GM19468 (cell line): ENCODE results near the gene CLCNKB.
"Not testable (repeated sequence)": the region's sequence is repeated elsewhere in the genome, so short reads cannot be mapped to it uniquely, and the experiment has no call there.

Experiments
- ATAC-seq: cut with Tn5 transposase; IDR thresholded peaks from one replicate; pipeline ENCODE4 v1.9.1; 2021; ENCODE audit warnings: mild to moderate bottlenecking, moderate library complexity, moderate number of reproducible peaks; ENCODE audit not compliant: unreplicated experiment; ENCODE audit errors: extremely low read depth

The CLCNKB gene

DNA sequence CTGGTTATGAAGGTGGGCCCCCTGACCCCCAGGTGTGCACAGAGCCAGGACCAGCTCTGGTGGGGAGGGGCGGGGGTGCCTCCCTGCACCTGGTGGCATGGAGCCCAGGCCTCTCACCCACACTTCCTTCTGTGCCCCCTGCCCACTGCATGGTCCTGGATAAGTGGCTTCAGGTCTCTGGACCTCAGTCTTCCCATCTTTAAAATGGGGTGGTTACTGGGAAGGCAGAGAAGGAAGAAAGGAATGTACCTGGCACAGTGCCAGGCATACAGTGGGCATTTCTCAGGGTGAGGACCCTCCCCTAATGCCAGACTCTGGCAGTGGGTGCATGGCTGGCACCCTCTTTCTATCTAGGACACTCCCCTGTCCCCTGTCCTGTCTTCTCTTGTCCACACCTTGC lies 14.3 kb upstream of the CLCNKB start:
- no peak for ATAC-seq

DNA sequence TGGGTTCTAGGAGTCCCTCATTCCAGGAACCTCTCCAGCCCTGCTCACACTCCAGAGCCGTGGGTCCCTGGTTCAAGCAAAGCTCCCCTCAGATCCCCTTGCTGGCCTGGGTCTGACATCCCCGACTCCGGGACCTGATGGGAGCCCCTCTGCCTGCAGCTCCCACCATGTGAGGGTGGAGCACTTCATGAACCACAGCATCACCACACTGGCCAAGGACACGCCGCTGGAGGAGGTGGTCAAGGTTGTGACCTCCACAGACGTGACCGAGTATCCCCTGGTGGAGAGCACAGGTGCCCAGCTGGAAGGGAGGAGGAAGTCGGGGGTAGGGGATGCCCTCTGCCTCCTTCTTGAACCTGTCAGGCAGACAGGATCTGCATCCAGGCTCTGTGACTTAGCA lies 12.0 kb upstream of the CLCNKB start:
- ATAC-seq: no peak

DNA sequence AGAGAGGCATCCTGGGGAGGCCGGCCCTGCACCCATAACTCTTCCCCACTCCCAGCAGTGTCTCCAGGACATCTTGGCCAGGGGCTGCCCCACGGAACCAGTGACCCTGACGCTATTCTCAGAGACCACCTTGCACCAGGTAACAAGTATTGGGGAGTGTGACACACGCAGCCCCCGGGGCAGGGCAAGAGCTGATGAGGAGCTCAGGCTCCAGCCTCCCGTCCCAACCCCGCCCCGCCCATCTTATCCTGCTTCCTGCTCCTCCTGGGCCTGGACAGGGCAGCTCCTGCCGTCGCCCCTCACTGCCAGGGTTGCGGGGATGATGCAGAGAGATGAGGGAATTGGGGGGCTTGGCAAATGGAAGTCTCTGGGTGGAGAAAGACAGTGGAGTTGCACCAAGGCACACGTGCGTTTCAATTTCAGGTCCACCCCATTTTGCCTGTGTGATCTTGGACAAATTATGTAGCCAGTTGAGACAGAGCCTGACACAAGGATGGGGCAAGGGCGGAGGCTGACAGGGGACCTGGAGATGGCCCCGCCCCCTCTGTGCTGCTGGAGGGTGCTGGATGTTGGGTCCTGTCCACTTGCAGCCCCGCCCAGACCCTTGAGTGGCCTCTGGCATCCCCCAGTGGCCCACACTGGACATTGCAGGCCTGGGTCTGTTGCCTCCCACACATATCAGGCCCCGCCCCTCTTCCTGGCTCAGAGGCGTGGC lies 11.0 kb upstream of the CLCNKB start:
- no peak for ATAC-seq

DNA sequence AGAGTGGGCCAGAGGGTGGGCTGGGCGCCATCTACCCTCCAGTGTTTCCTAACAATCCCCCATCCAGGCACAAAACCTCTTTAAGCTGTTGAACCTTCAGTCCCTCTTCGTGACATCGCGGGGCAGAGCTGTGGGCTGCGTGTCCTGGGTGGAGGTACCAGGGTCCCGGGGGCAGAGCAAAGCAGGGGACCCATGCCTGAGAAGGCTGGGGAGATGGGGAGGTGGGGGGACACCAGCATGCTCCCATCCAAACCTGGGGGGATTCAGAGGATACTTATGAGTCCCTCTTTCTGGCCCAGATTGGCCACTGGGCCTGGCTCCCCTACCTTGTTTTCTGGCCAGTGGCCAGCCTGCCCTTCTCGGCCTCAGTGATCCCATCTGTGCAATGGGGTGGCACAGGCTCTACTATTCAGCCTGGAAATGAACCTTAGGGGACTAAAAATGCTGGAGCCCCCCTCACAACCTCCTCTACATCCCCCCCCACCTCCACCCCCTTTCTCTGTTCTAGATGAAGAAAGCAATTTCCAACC lies 10.4 kb upstream of the CLCNKB start:
- ATAC-seq: not testable (repeated sequence)

DNA sequence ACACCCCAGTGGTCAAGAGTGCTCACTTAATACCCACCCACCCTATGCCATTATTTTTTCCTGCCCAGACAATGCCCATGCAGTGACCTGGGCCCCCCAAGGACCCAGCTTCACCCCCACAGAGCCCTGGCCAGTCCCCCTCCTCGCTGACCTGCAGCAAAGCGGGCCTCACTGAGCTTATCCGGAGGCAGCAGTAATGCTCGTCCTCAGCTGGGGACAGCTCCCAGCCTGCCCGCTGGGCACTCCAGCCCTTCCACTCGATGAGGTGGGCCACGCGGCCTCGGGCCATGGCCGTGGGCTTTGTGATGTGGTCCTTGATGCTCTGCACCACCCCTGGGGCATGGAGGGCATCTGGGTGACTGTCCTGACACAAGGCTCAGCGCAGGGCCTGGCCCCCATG lies 7.1 kb upstream of the CLCNKB start:
- ATAC-seq: not testable (repeated sequence)

DNA sequence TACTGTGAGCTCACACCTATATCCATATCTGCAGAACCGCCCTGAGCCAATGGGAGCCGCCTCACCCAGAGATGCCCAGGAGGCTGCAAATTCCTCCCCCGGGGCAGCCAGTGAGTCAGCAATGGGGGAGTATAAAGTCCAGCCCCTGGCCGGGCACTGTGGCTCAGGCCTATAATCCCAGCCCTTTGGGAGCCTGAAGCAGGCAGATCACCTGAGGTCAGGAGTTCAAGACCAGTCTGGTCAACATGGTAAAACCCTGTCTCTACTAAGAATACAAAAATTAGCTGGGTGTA lies 5.0 kb upstream of the CLCNKB start:
- ATAC-seq: no peak

DNA sequence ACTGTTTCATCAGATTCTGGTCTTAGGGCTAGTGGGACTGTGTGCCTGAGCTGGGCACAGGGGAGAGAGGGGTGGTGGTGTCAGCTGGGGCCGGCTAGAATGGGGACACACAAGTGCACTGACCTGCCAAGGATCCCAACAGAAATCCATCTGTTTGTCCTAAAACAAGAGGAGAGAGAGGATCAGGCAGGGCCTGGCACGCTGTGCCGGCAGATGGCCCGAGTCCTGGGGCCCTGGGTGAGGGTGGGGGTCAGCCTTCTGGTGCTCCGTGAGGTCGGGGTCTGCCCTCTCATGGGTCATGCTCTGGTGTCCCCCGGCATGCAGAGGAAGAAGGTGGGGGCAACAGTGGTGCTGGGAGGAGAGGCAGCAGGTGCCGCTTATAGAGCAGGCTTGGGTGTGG lies 3.7 kb upstream of the CLCNKB start:
- not testable (repeated sequence) for ATAC-seq

DNA sequence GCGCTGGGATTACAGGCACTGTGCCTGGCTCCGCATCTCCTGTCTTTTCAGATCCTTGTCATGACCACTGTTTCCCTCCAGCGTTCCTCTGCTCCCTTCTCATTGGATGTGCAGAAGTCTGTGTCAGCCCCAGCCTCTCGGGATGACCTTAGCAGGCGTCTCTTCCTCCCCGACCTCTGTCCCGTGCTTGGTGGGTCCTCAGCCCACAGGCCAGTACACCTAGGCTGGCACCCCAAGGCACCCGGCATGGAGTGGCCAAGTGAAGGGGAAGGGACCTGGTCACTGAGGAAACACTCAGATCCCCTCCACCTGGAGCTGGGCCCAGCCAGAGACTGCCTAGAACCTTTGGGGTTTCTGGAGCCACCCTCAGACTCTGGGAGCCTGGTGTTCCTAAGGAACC lies 2.4 kb upstream of the CLCNKB start:
- ATAC-seq: no peak

DNA sequence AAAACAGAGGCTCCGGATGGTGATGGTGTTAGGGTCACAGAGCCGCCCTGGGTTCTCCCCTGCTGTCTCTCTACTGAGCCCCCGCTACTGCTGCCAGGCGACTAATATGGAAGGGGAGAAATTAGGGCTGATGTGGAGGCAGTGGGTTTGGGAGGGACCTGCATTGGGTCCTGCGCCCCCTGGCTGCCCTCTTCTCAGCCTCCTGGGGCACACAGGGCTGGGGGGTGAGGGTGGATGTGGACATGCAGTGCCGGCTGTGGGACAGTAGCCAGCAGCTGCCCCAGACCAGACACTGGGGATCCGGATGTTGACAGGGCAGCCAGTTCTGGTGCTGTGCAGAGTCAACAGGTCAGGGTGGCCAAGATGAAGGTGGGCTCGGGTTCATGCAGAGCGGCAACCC lies 1.5 kb upstream of the CLCNKB start:
- no peak for ATAC-seq

DNA sequence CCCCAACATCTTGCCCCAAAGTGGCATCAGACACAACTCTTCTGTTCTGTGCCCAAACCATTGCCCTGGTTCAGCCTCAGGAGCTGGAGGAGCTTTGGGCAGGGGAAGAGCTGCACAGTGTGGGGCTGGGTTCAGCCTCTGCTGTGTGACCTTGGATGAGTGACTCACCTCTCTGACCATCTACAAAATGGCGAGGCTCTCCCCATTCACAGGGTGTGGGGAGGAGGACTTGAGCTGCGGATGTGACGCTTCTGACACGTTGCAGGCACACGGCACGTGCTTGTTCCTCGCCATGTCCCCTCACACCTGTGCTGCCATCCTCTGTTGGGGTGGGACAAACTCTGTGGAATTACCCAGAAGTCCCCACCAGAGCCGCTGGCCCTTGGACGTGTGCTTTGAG lies 928 bp upstream of the CLCNKB start:
- ATAC-seq: not testable (repeated sequence)

DNA sequence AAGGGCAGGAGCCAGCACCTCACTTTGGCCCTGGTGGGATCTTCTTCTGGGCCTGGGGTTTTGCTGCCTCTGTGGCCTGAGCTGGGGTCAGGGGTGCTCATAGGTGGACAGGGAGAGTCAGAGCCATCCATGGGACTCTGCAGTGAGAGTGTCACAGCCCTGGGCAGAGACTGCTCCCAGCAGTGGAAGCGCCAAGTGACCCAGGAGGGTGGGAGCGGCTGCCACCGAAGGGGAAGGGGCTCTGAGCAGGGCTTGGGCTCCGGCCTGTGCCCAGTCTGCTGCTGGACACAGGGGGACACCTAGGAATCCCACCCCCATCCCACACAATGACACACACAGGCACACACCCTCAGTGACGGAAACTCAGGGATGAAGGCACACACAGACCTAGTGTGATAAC lies 368 bp downstream of the CLCNKB start:
- no peak for ATAC-seq

DNA sequence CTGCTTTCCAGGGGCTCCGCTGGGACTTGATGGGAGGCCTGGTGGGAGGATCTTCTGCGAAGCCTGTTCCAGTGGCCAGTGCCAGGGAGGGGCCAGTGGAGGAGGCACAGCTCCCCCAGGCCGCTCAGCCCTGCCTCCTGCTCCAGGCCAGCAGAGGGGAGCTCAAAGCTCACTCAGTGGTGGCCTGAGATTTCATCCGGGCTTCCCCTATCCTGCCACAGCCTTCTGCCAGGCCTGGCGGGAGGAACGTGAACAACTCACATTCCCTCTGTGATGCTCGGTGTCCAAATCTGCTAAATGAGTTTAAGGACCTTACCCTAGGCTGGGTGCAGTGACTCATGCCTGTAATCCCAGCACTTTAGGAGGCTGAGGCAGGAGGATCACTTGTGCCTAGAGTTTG lies 3.3 kb downstream of the CLCNKB start:
- ATAC-seq: no peak

DNA sequence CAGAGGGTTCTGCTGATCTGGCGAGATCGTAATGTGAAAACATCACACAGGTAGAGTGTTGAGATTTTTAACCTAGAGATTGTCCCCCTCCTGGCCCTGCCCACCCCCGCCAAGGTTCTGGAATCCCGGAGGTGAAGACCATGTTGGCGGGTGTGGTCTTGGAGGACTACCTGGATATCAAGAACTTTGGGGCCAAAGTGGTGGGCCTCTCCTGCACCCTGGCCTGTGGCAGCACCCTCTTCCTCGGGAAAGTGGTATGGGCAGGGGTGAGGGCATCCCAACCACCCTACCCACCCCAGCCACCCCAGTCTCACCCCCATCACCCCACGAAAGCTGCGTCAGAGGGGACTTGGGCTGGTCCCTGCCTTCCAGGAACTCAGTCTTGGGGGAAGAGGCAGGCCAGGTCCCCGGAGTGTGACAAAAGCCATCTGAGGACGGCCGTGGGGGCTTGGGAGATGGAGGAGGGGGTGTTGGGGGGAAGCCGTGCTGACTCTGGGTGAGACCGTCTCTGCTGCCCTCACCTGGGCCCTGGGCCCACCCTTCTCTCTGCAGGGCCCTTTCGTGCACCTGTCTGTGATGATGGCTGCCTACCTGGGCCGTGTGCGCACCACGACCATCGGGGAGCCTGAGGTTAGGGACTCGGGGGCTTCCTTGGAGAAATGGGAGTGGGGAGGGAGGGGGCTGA lies 4.4 kb downstream of the CLCNKB start:
- ATAC-seq: no peak

DNA sequence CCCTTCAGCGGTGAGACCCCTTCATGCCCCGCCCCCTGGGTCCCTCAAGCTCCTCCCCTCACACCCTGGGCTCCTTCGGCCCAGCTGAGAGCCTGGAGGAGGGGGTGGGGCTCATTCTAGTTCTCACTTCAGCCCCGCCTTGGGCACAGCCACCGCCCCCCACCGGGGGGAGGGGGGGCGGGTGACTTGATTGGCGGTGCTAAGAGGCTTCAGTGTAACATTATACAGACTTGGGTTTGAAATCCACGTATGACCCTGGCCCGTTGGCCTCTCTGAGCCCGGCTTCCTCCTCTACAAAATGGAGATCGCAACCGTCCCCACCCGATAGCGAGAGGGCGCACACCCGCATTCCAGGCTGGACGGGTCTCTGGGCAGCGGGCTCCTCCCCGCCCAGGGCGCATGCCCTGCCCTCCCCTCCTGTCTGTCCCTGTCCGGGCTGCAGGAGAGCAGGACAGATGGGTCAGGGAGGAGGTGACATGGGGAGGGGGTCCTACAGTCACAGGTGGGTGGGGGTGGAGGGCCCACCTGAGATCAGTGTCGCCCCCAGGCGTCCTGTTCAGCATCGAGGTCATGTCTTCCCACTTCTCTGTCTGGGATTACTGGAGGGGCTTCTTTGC lies 5.1 kb downstream of the CLCNKB start:
- no peak for ATAC-seq

DNA sequence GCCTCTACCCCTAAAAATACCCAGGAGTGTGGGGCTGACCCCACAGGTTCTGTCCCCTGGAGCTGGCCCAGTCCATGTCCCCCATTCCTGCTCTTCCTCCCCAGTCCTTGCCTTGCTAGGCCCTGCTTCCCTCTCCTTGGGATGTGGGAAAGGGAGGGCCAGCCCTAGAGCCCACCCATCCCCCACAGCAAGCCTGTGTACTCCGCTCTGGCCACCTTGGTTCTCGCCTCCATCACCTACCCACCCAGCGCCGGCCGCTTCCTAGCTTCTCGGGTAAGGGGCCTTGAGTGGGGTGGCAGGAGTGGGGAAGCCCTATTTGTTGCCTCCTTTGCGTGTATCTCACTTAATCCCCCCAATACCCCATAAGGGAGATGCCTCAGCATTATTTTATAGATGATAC lies 6.7 kb downstream of the CLCNKB start:
- ATAC-seq: no peak

DNA sequence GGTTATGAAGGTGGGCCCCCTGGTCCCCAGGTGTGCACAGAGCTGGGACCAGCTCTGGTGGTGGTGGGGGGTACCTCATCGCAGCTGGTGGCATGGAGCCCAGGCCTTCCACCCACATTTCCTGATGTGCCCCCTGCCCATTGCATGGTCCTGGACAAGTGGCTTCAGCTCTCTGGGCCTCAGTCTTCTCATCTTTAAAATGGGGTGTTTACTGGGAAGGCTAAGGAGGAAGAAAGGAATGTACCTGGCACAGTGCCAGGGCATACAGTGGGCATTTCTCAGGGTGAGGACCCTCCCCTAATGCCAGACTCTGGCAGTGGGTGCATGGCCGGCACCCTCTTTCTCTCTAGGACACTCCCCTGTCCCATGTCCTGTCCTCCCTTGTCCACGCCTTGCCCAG lies 7.5 kb downstream of the CLCNKB start:
- no peak for ATAC-seq

DNA sequence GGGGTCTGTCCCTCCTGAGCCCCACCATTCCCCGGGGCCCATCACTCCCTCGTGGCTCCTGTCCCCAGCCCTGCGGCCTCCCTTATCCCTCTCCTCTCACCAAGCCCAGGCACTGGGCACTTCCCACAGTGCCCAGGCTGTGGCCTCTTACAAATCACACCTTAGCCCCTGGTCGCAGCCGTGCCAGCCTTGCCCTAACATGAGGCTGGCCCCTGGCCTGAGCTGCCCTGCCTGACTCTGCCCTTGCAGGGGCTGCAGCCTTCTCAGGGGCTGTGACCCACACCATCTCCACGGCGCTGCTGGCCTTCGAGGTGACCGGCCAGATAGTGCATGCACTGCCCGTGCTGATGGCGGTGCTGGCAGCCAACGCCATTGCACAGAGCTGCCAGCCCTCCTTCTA lies 8.4 kb downstream of the CLCNKB start:
- ATAC-seq: not testable (repeated sequence)

DNA sequence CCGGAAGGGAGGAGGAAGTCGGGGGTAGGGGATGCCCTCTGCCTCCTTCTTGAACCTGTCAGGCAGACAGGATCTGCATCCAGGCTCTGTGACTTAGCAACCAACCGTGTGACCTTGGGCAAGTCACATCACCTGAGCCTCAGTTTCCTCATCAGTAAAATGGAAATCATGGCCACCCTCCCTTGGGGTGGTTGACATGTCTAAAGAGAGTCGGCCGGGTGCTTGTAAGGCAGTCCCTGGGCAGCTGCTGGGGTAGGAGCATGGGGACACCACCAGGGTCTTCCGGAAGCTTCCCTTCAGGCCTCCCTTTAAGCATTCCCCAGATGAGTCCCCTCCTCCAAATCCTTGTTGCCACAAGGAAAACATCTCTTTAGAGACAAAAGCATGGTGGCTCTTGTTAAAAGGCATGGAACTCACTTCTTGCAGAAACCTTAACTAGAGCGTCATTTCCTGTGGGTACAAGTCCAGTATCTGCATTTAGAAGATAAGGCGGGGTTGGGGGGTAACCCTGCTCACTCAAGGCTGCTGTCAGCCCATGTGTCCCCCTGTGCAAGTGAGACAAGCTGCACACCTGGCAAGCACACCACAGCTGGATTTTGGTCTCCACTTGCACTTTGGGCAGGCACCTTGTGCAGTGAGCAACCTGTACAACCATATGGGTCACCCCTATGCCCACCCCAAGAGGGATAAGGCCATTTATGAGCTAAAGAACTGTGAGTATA lies 10.4 kb downstream of the CLCNKB start:
- no peak for ATAC-seq

DNA sequence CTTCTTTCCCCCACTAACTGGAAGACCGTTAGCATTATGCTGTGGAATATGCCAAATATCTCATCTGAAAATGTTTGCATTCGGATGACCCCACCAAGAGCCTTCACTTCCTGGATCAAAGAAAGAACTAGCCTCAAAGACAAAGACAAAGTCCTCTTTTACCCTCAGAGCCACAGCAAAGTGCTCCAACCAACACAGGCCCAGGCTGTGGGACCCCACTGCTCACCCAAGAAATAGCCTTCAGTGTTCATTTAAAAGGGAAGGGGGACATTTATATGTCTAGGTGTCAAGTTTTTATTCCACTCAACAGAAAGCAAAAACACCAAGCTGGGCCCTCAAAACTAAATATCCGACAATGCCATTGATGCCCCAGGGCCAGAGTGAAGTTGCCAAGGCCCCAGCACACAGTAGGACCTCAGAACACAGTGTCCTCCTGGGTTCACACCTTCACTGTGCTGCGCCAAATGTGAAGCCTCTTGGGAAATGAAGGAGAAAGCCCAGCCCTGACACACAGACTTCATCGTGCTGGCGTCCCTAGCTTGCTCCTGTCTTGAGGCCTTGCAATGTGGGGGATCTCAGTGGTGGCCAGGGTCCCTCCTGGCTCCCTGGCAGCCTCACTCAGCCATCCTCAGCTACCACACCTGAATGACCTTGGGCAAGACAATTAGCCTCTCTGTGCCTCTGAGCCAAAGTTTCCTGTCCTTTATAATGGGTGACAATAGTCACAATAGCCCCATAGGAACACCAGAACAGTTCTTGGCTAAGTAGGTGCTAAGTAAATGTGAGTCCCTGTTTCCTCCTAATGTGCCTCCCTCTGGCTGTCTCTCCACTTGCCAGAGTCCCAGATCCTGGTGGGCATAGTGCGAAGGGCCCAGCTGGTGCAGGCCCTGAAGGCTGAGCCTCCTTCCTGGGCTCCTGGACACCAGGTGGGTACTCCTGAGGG lies 11.3 kb downstream of the CLCNKB start:
- no peak for ATAC-seq
